HG03097 (cell line): Measurements from ENCODE around the gene ANTXRL.
"Not testable (repeated sequence)": the region's sequence is repeated elsewhere in the genome, so short reads cannot be mapped to it uniquely, and the experiment has no call there.

Experiments
- ATAC-seq: cut with Tn5 transposase; IDR thresholded peaks from one replicate; pipeline ENCODE4 v1.9.1; 2021; ENCODE audit not compliant: unreplicated experiment, low FRiP score

ANTXRL gene

GRCh38 chr10:46272863-46273415, 13.9 kb upstream of the ANTXRL start:
- no peak for ATAC-seq

GRCh38 chr10:46273506-46274477, 13.0 kb upstream of the ANTXRL start:
- ATAC-seq, result no peak

GRCh38 chr10:46277840-46278239, 9.0 kb upstream of the ANTXRL start:
- ATAC-seq, result no peak

- not testable (repeated sequence) for ATAC-seq
These were observed 4.4 kb upstream of the ANTXRL start for GRCh38 chr10:46282421-46282831.

DNA sequence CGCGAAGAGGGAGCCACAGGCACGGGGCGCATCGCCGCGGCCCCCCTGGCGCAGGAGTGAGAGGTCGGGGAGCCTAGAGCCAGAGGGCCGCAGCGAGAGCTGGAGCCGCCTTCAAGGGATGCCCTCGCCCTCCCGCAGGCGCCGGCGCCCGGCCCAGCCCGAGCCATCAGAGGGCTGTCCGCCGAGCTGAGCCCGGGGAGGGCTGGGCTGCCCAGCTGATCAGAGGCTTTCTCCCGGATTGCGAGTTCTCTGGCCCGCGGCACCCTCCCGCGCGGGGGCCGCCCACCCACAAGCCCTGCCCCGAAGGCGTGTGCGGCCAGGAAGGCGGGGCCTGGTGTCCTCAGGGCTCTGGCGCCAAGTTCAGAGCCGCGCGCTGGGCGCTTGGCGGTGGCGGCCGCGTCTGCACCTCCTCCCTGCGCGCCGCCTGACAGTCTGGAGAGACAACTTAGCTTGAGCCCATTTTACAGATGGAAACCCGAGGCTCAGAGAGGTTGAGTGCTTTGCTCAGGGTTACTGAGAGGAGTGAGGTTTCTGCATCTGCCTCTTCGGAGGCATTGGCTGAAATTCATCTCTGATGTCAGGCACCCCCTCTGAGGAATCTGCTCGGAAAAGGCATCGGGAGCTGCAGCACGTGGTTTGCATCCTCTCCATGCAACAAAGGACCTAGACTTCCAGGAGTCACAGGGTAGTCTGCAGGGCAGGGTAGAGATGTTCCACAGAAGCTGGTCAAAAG, 3.8 kb upstream of the ANTXRL start:
- ATAC-seq, result no peak

GRCh38 chr10:46283580-46284285, 3.1 kb upstream of the ANTXRL start:
- no peak for ATAC-seq

GRCh38 chr10:46284286-46285229, 2.2 kb upstream of the ANTXRL start:
- peak; percentile 90 for ATAC-seq

DNA sequence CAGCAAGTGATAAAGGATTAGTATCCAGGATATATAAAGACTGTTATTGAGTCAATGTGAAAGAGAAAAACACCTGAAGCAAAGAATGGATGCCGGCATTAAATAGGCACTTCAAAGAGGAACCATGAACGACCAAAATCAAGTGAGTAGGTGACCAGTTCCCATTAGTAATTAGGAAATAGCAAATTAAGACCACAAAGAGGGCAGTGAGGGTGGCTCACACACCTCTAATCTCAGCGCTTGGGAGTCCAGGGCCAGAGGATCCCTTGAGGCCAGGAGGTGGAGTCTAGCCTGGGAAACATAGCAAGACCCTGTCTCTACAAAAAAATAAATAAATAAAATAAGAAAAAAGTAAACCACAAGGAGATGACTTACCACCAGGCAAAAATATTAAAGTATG, 1.5 kb upstream of the ANTXRL start:
- no peak for ATAC-seq

- no peak for ATAC-seq
These were observed 704 bp upstream of the ANTXRL start for GRCh38 chr10:46285966-46286620.

DNA sequence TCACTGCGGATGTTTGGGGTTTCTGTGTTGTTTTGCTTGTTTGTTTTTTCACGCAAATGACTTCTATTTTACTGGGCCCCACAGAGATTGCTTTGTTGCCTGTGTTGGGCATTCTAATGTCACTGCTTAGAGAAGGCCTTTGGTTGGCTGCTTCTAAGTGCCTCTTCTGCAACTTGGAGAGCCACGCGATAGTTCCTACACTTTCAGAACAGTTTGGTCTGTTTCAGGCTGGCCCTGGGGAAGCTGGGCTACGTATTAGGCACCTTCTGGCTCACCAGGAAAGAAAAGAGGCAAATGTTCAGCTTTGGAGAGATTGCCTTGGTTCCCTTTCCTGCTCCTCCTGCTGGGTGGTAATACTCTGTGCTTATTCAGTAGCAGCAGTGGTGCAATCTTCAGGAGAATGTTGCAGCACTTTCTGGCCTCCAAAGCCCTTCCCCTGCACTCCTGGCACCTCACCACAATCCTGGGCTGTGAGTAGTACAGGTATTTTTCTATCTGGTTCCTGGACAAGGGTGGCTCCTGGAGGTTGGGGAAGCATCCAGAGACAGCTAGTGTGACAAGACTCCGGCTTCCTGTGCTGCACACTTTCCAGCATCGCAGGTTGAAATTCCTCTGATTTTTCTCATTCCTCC, 1.2 kb downstream of the ANTXRL start:
- ATAC-seq, result no peak

GRCh38 chr10:46288601-46289206, 1.9 kb downstream of the ANTXRL start:
- no peak for ATAC-seq

DNA sequence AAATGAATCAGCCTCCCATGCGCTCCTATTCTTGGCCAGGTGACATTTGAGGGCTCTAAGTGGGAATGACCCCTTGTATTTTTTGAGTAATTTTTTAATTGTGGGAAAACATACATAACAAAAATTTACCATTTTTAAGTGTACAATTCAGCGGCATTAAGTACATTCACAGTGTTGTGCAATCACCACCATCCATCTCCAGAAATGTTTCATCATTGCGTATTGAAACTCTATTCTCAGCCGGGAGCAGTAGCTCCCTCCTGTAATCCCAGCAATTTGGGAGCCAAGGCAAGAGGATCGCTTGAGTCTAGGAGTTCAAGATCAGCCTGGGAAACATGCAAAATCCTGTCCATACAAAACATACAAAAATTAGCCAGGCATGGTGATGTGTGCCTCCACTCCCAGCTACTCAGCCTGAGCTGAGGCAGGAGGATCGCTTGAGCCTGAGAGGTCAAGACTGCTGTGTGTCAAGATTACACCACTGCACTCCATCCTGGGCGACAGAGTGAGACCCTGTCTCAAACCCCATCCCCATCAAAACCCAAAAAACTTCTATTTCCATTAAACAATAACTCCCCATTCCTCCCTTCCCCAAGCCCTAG, 2.5 kb downstream of the ANTXRL start:
- ATAC-seq, result no peak

GRCh38 chr10:46290101-46290886, 3.5 kb downstream of the ANTXRL start:
- ATAC-seq, result no peak

DNA sequence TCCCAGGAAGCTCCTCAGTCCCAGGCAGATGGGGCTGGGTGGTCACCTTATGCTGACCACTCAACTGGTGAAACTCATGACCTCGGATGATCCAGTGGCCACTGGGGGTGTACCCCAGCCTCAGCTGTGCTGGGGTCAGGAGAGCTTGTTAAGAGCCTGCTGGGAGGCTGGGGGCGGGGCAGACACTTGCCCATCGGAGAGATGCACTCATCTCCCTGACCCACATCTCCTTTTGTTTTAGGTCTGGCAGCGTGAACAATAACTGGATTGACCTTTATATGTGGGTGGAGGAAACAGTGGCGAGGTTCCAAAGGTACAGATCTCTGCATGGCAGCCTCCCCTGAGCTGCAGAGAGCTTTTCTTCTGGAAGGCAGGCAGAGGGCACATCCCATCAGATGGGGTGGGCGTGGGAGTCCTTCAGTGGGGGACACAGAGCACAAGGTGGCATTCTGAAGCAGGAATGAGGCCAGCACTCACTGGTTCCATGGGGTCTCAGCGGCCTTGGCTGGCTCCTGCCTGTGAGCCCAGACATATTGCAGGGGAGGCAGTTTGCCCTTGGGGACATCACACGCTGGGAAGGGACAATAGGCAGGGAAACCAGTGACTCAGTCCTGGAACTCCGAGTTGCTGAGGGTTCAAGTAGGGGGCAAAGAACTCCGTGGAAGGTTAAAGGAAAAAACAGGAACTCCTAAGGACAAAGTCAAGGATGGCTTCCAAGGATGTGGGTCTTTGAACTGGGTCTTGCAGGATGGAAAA, 5.2 kb downstream of the ANTXRL start:
- ATAC-seq, result no peak

GRCh38 chr10:46292573-46293023, 5.8 kb downstream of the ANTXRL start:
- ATAC-seq, result no peak

- no peak for ATAC-seq
These were observed 6.4 kb downstream of the ANTXRL start for GRCh38 chr10:46293228-46293627.
